Measurements from ENCODE around the gene DEPDC5. TPM values are rescaled to one million over a fixed set of nuclear protein-coding genes. Genes with fewer than 3 reads are reported as not detected.

Gene DEPDC5
- total and polyA plus RNA-seq, 10 of the 15 experiments (the other 5 are each of a cell fraction or from before 2014, with no cell fraction given) = 3.0 to 38.9 (median 22.8) TPM

DNA sequence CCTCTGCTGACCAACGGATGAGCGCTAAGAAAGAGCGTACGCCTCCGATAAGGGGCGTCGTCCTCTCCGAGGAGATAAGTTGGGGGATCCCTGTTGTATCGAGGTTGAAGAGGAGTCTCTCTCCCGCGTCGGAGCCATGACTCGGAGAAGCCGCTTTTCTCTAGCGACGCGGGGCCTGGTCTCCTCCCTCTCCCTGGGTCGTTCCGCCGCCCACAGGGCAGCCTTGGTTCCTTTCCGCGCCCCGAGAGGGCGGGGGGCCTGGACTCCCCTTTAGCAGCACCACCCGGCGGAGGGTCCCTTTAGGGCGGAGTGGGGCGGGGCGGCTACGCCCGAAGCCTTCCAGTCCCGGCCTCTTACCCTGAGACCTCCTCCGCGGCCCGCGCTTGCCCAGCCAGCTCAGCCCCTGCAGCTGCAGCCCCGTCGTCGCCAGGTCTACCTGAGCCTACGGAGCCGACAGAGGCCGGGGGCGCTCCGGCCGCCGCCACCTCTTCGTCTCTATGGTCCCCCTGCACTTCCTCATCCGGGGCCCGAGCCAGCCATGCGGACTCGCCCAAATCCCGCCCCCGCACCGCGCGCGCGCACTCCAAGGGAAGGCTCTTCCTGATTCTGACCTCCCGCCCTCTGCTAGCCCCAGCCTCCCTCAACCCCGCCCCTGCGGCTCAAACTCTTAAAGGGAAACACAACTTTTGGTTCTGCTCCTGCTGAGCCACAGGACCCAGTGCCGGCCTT is 4.0 kb upstream of the DEPDC5 start, which contains the start of gene PRR14L (continued):
- TF ChIP-seq ZBTB11 (CRISPR knock-in tag; IDR thresholded peaks at IDR 0.05) = no peak
- no peak for TF ChIP-seq NFYB (IDR thresholded peaks at IDR 0.05; ENCODE audit: insufficient read depth, low read depth, low read length)
- TF ChIP-seq RELA (IDR thresholded peaks at IDR 0.05; ENCODE audit: borderline replicate concordance, partially characterized antibody) = peak; percentile 56
- TF ChIP-seq, protein P1, sequence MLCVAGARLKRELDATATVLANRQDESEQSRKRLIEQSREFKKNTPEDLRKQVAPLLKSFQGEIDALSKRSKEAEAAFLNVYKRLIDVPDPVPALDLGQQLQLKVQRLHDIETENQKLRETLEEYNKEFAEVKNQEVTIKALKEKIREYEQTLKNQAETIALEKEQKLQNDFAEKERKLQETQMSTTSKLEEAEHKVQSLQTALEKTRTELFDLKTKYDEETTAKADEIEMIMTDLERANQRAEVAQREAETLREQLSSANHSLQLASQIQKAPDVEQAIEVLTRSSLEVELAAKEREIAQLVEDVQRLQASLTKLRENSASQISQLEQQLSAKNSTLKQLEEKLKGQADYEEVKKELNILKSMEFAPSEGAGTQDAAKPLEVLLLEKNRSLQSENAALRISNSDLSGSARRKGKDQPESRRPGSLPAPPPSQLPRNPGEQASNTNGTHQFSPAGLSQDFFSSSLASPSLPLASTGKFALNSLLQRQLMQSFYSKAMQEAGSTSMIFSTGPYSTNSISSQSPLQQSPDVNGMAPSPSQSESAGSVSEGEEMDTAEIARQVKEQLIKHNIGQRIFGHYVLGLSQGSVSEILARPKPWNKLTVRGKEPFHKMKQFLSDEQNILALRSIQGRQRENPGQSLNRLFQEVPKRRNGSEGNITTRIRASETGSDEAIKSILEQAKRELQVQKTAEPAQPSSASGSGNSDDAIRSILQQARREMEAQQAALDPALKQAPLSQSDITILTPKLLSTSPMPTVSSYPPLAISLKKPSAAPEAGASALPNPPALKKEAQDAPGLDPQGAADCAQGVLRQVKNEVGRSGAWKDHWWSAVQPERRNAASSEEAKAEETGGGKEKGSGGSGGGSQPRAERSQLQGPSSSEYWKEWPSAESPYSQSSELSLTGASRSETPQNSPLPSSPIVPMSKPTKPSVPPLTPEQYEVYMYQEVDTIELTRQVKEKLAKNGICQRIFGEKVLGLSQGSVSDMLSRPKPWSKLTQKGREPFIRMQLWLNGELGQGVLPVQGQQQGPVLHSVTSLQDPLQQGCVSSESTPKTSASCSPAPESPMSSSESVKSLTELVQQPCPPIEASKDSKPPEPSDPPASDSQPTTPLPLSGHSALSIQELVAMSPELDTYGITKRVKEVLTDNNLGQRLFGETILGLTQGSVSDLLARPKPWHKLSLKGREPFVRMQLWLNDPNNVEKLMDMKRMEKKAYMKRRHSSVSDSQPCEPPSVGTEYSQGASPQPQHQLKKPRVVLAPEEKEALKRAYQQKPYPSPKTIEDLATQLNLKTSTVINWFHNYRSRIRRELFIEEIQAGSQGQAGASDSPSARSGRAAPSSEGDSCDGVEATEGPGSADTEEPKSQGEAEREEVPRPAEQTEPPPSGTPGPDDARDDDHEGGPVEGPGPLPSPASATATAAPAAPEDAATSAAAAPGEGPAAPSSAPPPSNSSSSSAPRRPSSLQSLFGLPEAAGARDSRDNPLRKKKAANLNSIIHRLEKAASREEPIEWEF (IDR thresholded peaks at IDR 0.05; ENCODE audit: insufficient replicate concordance, low read depth, low read length) = no peak
- no peak for TF ChIP-seq YBX1 (IDR thresholded peaks at IDR 0.05)
- no peak for TF ChIP-seq CHD2 (IDR thresholded peaks at IDR 0.05; ENCODE audit: borderline replicate concordance, low read depth, low read length)
- TF ChIP-seq SMAD5 (IDR thresholded peaks at IDR 0.05; ENCODE audit: low read depth) = peak; percentile 67
- peak; percentile 95 for TF ChIP-seq GATAD2B (conservative IDR thresholded peaks at IDR 0.05; ENCODE audit: low read depth)
- TF ChIP-seq GABPA (IDR thresholded peaks at IDR 0.05; ENCODE audit: low read depth) = peak; percentile 72
- TF ChIP-seq SRF (IDR thresholded peaks at IDR 0.05; ENCODE audit: low read depth in 2 of 2, low read length in 2 of 2) = 0 out of 4 replicates have a peak, but pooled peaks of 1 of the 2 experiments have one; percentile 25
- peak; percentile 68; the same call in 1 of the 2 replicates for TF ChIP-seq DPF2 (IDR thresholded peaks at IDR 0.05)
- TF ChIP-seq MYB (IDR thresholded peaks at IDR 0.05; ENCODE audit: borderline replicate concordance, low read depth, low read length) = no peak
- 0 out of 2 replicates have a peak, but pooled peaks have one; percentile 40 for TF ChIP-seq TCF12 (IDR thresholded peaks at IDR 0.05; ENCODE audit: low read depth, low read length)
- TF ChIP-seq TBL1XR1 (IDR thresholded peaks at IDR 0.05; ENCODE audit: low read depth, low read length) = 0 out of 2 replicates have a peak, but pooled peaks have one; percentile 31
- TF ChIP-seq CBFB (IDR thresholded peaks at IDR 0.05; ENCODE audit: low read depth) = 0 out of 2 replicates have a peak, but pooled peaks have one; percentile 15
- no peak for TF ChIP-seq KLF5 (IDR thresholded peaks at IDR 0.05; ENCODE audit: partially characterized antibody)
- TF ChIP-seq YY1 (IDR thresholded peaks at IDR 0.05; ENCODE audit: low read depth, low read length) = peak; percentile 68
- TF ChIP-seq USF2 (IDR thresholded peaks at IDR 0.05; ENCODE audit: borderline replicate concordance, low read depth, low read length) = no peak
- TF ChIP-seq FOXM1 (IDR thresholded peaks at IDR 0.05; ENCODE audit: low read depth, low read length) = no peak
- no peak for TF ChIP-seq ATF3 (IDR thresholded peaks at IDR 0.05; ENCODE audit: borderline replicate concordance, extremely low read depth, low read depth, low read length)
- TF ChIP-seq EED (IDR thresholded peaks at IDR 0.05; ENCODE audit: low read depth) = no peak
